A673 (cell line): Measurements from ENCODE around the gene ZNF385C. TPM values are rescaled to one million over a fixed set of nuclear protein-coding genes. Genes with fewer than 3 reads are reported as not detected.
A peak's percentile ranks its signal among the peaks of the same experiment; 100 is the strongest.

Experiments used
- BruUV-seq: library from RNA; stranded (reverse); fragments of 400-500 nt; replicated peaks from 2 replicates; lab custom pipeline; 2021; lab: Mats Ljungman, UMichigan
- CTCF ChIA-PET: fragments of 300-600 bp; sonication (Branson Sonifier 250); formaldehyde crosslinking; loops from one replicate; lab custom pipeline; 2022; ENCODE audit warnings: antibody characterized with exemption; lab: Charles Lee
- POLR2A ChIA-PET: fragments of 300-600 bp; sonication (Branson Sonifier 250); formaldehyde crosslinking; loops from one replicate; lab custom pipeline; 2022; ENCODE audit warnings: antibody characterized with exemption; ENCODE audit not compliant: low non-redundant PET; lab: Charles Lee
- DNase-seq: peaks from one replicate; pipeline ENCODE4 v3.0.0-alpha.2; 2015; ENCODE audit warnings: low spot score
- H3K27ac ChIP-seq: fragments of 200-600 bp; sonication (generic); 2 replicates; pipeline ENCODE4 v1.5.1; 2016; ENCODE audit warnings: mixed run types, low read depth, mild to moderate bottlenecking, mixed read lengths, antibody characterized with exemption, low read length; ENCODE audit not compliant: poor library complexity, severe bottlenecking
- H3K27me3 ChIP-seq: fragments of 200-600 bp; sonication (generic); replicated peaks from 2 replicates; pipeline ENCODE4 v1.6.1; 2017; ENCODE audit warnings: mixed run types, low read depth, mild to moderate bottlenecking, mixed read lengths, antibody characterized with exemption, low read length; ENCODE audit not compliant: insufficient read depth, poor library complexity
- H3K36me3 ChIP-seq: fragments of 200-600 bp; sonication (generic); 2 replicates; pipeline ENCODE4 v1.6.1; 2016; ENCODE audit warnings: mixed run types, mild to moderate bottlenecking, mixed read lengths, antibody characterized with exemption, low read length; ENCODE audit not compliant: insufficient read depth, poor library complexity, severe bottlenecking
- H3K4me1 ChIP-seq: fragments of 200-600 bp; sonication (generic); 2 replicates; pipeline ENCODE4 v1.6.1; 2017; ENCODE audit warnings: mixed run types, mild to moderate bottlenecking, mixed read lengths, antibody characterized with exemption, low read length; ENCODE audit not compliant: insufficient read depth, poor library complexity, severe bottlenecking
- H3K4me3 ChIP-seq: fragments of 200-600 bp; sonication (generic); 2 replicates; pipeline ENCODE4 v1.5.1; 2016; ENCODE audit warnings: low read depth, mixed run types, mild to moderate bottlenecking, mixed read lengths, low read length; ENCODE audit not compliant: poor library complexity, severe bottlenecking
- H3K9me3 ChIP-seq: fragments of 200-600 bp; sonication (generic); 2 replicates; pipeline ENCODE4 v1.6.1; 2016; ENCODE audit warnings: mixed run types, low read depth, mild to moderate bottlenecking, mixed read lengths, antibody characterized with exemption, low read length; ENCODE audit not compliant: poor library complexity, severe bottlenecking
- EZH2 ChIP-seq: fragments of 200-600 bp; sonication (generic); IDR thresholded peaks from 2 replicates; pipeline ENCODE4 v1.6.1; 2017; ENCODE audit warnings: borderline replicate concordance, low read depth, mild to moderate bottlenecking, mixed read lengths, antibody characterized with exemption, low read length; ENCODE audit not compliant: poor library complexity, severe bottlenecking
- intact Hi-C: fragments of 100-400 bp; cut with micrococcal nuclease; formaldehyde crosslinking; loops from one replicate; pipeline ENCODE4 v1.10.0; 2022; ENCODE audit not compliant: unreplicated experiment
- total RNA-seq: library from RNA; stranded (reverse); gene quantifications from 2 replicates; pipeline ENCODE4 v1.2.3, GENCODE V29; 2021
- TF ChIP-seq, protein P1 (sequence below): fragments of 300-800, 200-600 bp; sonication (generic); conservative IDR thresholded peaks from 2 replicates; pipeline ENCODE4 v1.5.1; 2017; ENCODE audit warnings: low read depth, mild to moderate bottlenecking, antibody characterized with exemption, low read length, moderate library complexity, mixed read lengths

Gene ZNF385C
- total RNA-seq, 1 experiment from 2014 or later = 0.17 TPM

DNA sequence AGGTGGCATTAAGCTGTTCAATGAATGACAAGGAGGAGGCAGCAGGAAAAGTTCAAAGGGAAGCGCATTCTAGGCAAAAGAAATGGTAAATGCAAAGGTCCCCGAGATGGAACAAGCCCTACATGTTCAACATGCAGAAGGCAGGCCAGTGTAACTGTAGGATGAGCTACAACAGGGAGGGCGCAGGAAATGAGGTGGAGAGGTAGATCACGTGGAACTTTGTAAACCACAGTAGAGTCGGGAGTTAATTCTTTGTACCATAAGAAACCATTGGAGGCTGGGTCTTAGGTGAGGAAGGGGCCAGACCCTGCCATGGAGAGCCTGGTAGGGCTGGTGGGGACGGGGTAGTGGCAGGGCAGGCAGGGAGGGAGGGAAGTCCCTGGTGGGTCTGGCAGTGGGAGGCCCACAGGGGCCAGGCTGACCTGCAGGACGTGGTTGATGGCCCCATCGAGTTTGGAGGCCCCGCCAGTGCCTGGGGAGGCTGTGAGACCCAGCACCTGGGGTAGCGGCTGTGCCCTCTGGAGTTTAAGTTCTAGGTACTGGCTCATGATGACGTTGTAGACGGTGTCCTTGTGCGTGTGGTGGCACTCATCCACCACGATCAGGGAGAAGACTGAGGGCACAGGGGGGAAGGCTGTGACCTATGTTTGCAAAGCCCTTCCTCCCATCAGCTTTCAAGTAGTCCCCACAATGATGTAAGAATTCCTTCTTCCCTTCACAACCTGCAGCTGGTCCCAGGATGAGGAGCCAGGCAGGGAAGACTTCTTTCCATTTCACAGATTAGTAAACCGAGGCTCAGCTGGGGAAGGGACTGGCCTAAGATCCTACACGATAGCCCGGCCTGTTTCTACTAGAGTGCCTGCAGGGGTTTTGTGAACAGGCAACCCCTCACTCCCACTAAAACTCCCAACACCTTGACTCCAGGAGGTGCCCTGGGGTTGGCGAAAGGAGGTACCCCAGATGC lies 12.3 kb upstream of the ZNF385C start:
- H3K9me3 ChIP-seq = no peaks in the 10 kb centered on the region
- CTCF ChIA-PET = no interaction called here
- H3K36me3 ChIP-seq = peaks cover 2% of the 10 kb centered on the region
- no TSS peak for BruUV-seq
- TF ChIP-seq, protein P1, sequence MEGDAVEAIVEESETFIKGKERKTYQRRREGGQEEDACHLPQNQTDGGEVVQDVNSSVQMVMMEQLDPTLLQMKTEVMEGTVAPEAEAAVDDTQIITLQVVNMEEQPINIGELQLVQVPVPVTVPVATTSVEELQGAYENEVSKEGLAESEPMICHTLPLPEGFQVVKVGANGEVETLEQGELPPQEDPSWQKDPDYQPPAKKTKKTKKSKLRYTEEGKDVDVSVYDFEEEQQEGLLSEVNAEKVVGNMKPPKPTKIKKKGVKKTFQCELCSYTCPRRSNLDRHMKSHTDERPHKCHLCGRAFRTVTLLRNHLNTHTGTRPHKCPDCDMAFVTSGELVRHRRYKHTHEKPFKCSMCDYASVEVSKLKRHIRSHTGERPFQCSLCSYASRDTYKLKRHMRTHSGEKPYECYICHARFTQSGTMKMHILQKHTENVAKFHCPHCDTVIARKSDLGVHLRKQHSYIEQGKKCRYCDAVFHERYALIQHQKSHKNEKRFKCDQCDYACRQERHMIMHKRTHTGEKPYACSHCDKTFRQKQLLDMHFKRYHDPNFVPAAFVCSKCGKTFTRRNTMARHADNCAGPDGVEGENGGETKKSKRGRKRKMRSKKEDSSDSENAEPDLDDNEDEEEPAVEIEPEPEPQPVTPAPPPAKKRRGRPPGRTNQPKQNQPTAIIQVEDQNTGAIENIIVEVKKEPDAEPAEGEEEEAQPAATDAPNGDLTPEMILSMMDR = no peak
- no peak for TF ChIP-seq EZH2
- no peak for DNase-seq
- POLR2A ChIA-PET = no interaction called here
- intact Hi-C loops = no loop called here
- H3K4me3 ChIP-seq = no peak overlapping the region
- H3K4me1 ChIP-seq = no peaks in the 10 kb centered on the region
- H3K27me3 ChIP-seq = no peaks in the 10 kb centered on the region
- H3K27ac ChIP-seq = no peak overlapping the region

DNA sequence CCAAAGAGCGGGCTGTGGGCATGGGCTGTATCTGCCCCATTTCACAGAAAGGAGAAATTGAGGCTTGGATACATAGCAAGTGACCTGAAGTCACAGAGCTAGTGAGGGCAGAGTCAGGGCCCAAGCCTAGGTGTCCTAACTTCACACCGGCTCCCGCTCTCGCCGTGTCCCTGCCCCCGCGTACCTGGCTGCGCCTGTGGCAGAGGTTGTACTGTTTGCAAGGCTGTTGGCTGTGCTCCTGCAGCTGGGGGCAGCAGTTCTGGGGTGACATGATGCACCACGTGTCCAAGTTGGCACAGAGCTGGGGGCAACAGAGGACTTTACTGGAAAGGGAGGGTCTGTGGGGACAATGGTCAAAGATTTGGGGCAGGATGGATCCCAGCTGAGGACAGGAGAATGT lies 10.8 kb upstream of the ZNF385C start:
- no peaks in the 10 kb centered on the region for H3K27me3 ChIP-seq
- POLR2A ChIA-PET = no interaction called here
- intact Hi-C loops = no loop called here
- CTCF ChIA-PET = no interaction called here
- no peak for TF ChIP-seq EZH2
- TF ChIP-seq, protein P1 = no peak
- no TSS peak for BruUV-seq
- H3K4me1 ChIP-seq = no peaks in the 10 kb centered on the region
- no peak overlapping the region for H3K27ac ChIP-seq
- H3K9me3 ChIP-seq = no peaks in the 10 kb centered on the region
- DNase-seq = no peak
- H3K36me3 ChIP-seq = no peaks in the 10 kb centered on the region
- H3K4me3 ChIP-seq = no peak overlapping the region

- POLR2A ChIA-PET = no interaction called here
- no TSS peak for BruUV-seq
- H3K27ac ChIP-seq = no peak overlapping the region
These were observed 9.6 kb upstream of the ZNF385C start for GRCh38 chr17:42107597-42108576.

More at GRCh38 chr17:42107597-42108576, 9.6 kb upstream of the ZNF385C start:
- no peaks in the 10 kb centered on the region for H3K36me3 ChIP-seq
- H3K27me3 ChIP-seq = no peaks in the 10 kb centered on the region
- no peak overlapping the region for H3K4me3 ChIP-seq
- peak; percentile 45 for DNase-seq
- no peak for TF ChIP-seq EZH2
- TF ChIP-seq, protein P1 = no peak
- CTCF ChIA-PET = no interaction called here
- H3K4me1 ChIP-seq = no peaks in the 10 kb centered on the region
- intact Hi-C loops = no loop called here
- no peaks in the 10 kb centered on the region for H3K9me3 ChIP-seq
